Keratinocyte (primary cell): ENCODE data around the gene GATA5. TPM values are rescaled to one million over a fixed set of nuclear protein-coding genes. Genes with fewer than 3 reads are reported as not detected.
A peak's percentile ranks its signal among the peaks of the same experiment; 100 is the strongest.

Source experiments
- DNase-seq: peaks from one replicate; pipeline ENCODE4 v3.0.0-alpha.2; 2011; ENCODE audit warnings: low read depth, missing footprints, low spot score
- FAIRE-seq: peaks from 2 replicates; lab custom pipeline; 2011; peaks lifted over from hg19 to GRCh38; lab: Jason Lieb, UNC
- H2AFZ ChIP-seq: 2 replicates; pipeline ENCODE4 v1.6.0; 2012; ENCODE audit warnings: low read length, control low read depth, inconsistent platforms; ENCODE audit not compliant: control insufficient read depth
- H3K27ac ChIP-seq: 2 replicates; pipeline ENCODE4 v1.5.1; 2011; ENCODE audit warnings: low read length; ENCODE audit not compliant: control insufficient read depth, insufficient read depth
- H3K27me3 ChIP-seq: 3 replicates; pipeline ENCODE4 v1.6.0; 2011; ENCODE audit warnings: low read length; ENCODE audit not compliant: control insufficient read depth, insufficient read depth; ENCODE audit errors: extremely low read depth
- H3K36me3 ChIP-seq, 2 experiments: 2 replicates in 1 of 2; 3 replicates in 1 of 2; pipeline ENCODE4 v1.5.1; 2011; ENCODE audit warnings: low read length in 2 of 2, mild to moderate bottlenecking in 1 of 2; ENCODE audit not compliant: control insufficient read depth in 2 of 2, insufficient read depth in 2 of 2; ENCODE audit errors: extremely low read depth in 1 of 2
- H3K4me1 ChIP-seq: 3 replicates; pipeline ENCODE4 v1.5.1; 2011; ENCODE audit warnings: low read length; ENCODE audit not compliant: control insufficient read depth, insufficient read depth; ENCODE audit errors: extremely low read depth
- H3K4me2 ChIP-seq: 3 replicates; pipeline ENCODE4 v1.6.0; 2011; ENCODE audit warnings: low read depth, low read length; ENCODE audit not compliant: control insufficient read depth, insufficient read depth; ENCODE audit errors: extremely low read depth
- H3K4me3 ChIP-seq, 3 experiments: fragments of 200-600 bp in 1 of 3; sonication (generic) in 1 of 3; 2 replicates in 2 of 3; 3 replicates in 1 of 3; pipeline ENCODE4 v1.5.1; 2011 to 2016; ENCODE audit warnings: low read length in 3 of 3, mild to moderate bottlenecking in 3 of 3, control low read depth in 2 of 3, inconsistent platforms in 1 of 3, low read depth in 1 of 3, mixed read lengths in 1 of 3, mixed run types in 1 of 3, moderate library complexity in 1 of 3; ENCODE audit not compliant: control insufficient read depth in 2 of 3, insufficient read depth in 2 of 3; ENCODE audit errors: extremely low read depth in 1 of 3
- H3K79me2 ChIP-seq: 2 replicates; pipeline ENCODE4 v1.6.0; 2012; ENCODE audit warnings: low read length; ENCODE audit not compliant: control insufficient read depth, insufficient read depth
- H3K9ac ChIP-seq: 3 replicates; pipeline ENCODE4 v1.6.0; 2011; ENCODE audit warnings: low read length; ENCODE audit not compliant: control insufficient read depth, insufficient read depth; ENCODE audit errors: extremely low read depth
- H3K9me1 ChIP-seq: 3 replicates; pipeline ENCODE4 v1.6.0; 2011; ENCODE audit warnings: low read length; ENCODE audit not compliant: control insufficient read depth, insufficient read depth; ENCODE audit errors: extremely low read depth
- H3K9me3 ChIP-seq: 2 replicates; pipeline ENCODE4 v1.5.1; 2012; ENCODE audit warnings: low read depth, low read length; ENCODE audit not compliant: control insufficient read depth
- H4K20me1 ChIP-seq: 3 replicates; pipeline ENCODE4 v1.6.0; 2011; ENCODE audit warnings: low read length; ENCODE audit not compliant: control insufficient read depth, insufficient read depth; ENCODE audit errors: extremely low read depth
- EZH2 ChIP-seq: IDR thresholded peaks from one replicate; pipeline ENCODE4 v1.6.1; 2012; ENCODE audit warnings: inconsistent platforms, mild to moderate bottlenecking, low read length, moderate library complexity
- dilution Hi-C: fragments of 300-500 bp; cut with MboI; formaldehyde crosslinking; loops from one replicate; pipeline ENCODE4 v1.7.0; 2020; ENCODE audit warnings: low sequenced_read_pairs; ENCODE audit not compliant: extremely low pct_ligation_motif_present
- polyA plus RNA-seq, 5 experiments: library from polyadenylated mRNA; depleted of rRNA in 3 of 5; stranded (reverse) in 3 of 5; stranded (forward) in 1 of 5; unstranded in 1 of 5; fragments of >200 nt; gene quantifications; 1 replicate in 1 of 5; 2 replicates in 3 of 5; 3 replicates in 1 of 5; pipeline versions ENCODE4 v1.2.1 to v1.2.3, GENCODE V29; 2011 to 2012; ENCODE audit warnings: missing spikeins in 2 of 5, low read depth in 1 of 5, low replicate concordance in 1 of 5
- TF ChIP-seq, protein P1 (sequence below), 3 experiments: IDR thresholded peaks in 1 of 3; conservative IDR thresholded peaks in 1 of 3; optimal IDR thresholded peaks in 1 of 3; 2 replicates in 2 of 3; 3 replicates in 1 of 3; pipeline versions ENCODE3 to v1.5.1; 2011; ENCODE audit warnings: low read length in 3 of 3, mild to moderate bottlenecking in 3 of 3, moderate library complexity in 2 of 3, control low read depth in 1 of 3, inconsistent platforms in 1 of 3; ENCODE audit not compliant: insufficient read depth in 2 of 3; ENCODE audit errors: extremely low read depth in 1 of 3

GATA5 gene
- polyA plus RNA-seq, 1 donor (not counting 4 experiments of a cell fraction or from before 2014, with no cell fraction given): not detected

DNA sequence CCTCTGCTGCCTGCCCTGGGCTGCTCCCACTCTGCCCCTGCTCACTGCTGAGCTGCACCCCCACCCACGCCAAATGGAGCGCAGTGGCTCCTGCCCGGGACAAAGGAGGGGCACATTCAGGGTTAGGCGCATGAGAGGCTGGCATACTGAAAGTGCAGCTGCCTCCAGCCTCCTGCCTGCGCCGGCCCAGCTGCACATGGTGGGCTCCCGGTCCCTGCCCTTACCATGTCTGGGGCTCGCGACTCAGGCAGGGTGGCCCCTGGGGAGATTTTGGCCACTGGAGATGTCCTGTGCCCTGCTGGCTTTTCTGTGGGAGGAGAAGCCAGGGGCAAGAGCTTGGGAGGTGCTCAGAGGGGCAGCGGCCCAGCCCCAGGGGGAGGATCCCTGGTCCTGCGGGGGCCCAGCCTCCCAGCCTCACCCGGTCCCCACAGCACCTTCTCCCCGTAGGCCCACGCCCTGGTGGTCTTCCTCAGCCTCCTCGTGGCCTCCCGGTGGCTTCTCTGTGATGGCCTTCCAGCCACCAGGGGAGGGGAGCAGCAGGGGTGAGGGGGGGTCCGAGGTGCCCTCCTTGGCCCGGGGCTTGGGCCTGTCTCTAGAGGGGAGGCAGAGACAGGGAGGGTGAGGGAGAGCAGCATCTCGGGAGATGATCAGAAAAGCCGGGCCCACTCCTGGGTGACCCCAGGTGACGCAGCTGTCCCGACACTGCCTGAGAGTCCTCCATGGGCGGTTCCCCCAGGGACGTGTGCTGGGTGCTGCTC is 60.3 kb downstream of the GATA5 start:
- Histone ChIP-seq H3K27ac (no peak overlapping the region), H3K9ac (no peak overlapping the region), H3K4me1 (no peaks in the 10 kb centered on the region), H3K4me3 (no peak overlapping the region), H3K27me3 (peaks cover 8% of the 10 kb centered on the region), H4K20me1 (no peaks in the 10 kb centered on the region), H3K4me2 (no peak overlapping the region), H3K36me3 (no peaks in the 10 kb centered on the region), H3K79me2 (no peaks in the 10 kb centered on the region), H2AFZ (no peak overlapping the region), H3K9me1 (no peaks in the 10 kb centered on the region), H3K9me3 (no peaks in the 10 kb centered on the region)
- FAIRE-seq: no peak
- dilution Hi-C loops: no loop called here
- no peak for DNase-seq
- TF ChIP-seq, protein P1, sequence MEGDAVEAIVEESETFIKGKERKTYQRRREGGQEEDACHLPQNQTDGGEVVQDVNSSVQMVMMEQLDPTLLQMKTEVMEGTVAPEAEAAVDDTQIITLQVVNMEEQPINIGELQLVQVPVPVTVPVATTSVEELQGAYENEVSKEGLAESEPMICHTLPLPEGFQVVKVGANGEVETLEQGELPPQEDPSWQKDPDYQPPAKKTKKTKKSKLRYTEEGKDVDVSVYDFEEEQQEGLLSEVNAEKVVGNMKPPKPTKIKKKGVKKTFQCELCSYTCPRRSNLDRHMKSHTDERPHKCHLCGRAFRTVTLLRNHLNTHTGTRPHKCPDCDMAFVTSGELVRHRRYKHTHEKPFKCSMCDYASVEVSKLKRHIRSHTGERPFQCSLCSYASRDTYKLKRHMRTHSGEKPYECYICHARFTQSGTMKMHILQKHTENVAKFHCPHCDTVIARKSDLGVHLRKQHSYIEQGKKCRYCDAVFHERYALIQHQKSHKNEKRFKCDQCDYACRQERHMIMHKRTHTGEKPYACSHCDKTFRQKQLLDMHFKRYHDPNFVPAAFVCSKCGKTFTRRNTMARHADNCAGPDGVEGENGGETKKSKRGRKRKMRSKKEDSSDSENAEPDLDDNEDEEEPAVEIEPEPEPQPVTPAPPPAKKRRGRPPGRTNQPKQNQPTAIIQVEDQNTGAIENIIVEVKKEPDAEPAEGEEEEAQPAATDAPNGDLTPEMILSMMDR (optimal IDR thresholded peaks at IDR 0.05 in 1 of 3, IDR thresholded peaks at IDR 0.05 in 1 of 3, conservative IDR thresholded peaks at IDR 0.05 in 1 of 3; ENCODE audit: extremely low read depth in 1 of 3, insufficient read depth in 2 of 3, low read length in 3 of 3): no peak
- no peak for TF ChIP-seq EZH2

DNA sequence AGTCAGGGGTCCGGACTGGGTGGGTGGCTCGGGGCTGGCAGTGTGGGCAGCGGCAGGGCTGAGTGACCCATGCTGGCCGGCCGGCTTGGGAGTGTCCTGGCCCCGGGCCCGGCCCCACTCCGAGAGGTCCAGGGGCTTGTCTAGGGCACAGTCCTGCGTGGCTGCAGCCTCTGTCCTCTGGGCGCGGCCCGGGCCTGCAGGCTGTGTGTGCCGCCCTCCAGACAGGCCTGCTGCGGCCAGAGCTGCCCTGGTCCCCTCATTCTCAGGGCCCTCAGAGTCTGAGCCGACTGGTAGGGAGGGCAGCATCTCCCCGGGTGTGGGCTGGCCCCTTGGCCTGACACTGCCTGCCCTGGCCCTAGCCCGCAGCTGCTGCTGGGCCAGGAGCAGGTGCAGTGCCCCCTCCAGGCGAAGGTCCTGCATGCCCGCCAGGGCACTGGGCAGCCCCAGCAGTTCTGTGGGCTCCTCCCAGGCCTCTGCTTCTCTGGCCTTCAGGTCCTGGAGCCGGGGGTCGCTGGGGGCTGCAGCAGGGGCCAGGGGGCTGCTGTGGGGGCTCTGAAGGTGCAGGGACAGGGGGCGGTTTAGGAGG is 61.8 kb downstream of the GATA5 start:
- Histone ChIP-seq H3K4me3 (no peak overlapping the region), H3K4me1 (no peaks in the 10 kb centered on the region), H2AFZ (no peak overlapping the region), H4K20me1 (no peaks in the 10 kb centered on the region), H3K4me2 (no peak overlapping the region), H3K9me1 (no peaks in the 10 kb centered on the region), H3K27ac (no peak overlapping the region), H3K9ac (no peak overlapping the region), H3K9me3 (no peaks in the 10 kb centered on the region), H3K36me3 (no peaks in the 10 kb centered on the region), H3K79me2 (no peaks in the 10 kb centered on the region), H3K27me3 (no peaks in the 10 kb centered on the region)
- TF ChIP-seq EZH2: no peak
- TF ChIP-seq, protein P1 (optimal IDR thresholded peaks at IDR 0.05 in 1 of 3, IDR thresholded peaks at IDR 0.05 in 1 of 3, conservative IDR thresholded peaks at IDR 0.05 in 1 of 3; ENCODE audit: extremely low read depth in 1 of 3, insufficient read depth in 2 of 3, low read length in 3 of 3): peak in 1 of 3 experiments; percentile 28
- no peak for FAIRE-seq
- dilution Hi-C loops: no loop called here
- DNase-seq: no peak

Other genes with a start within 250 kb of the GATA5 start
- 15.9 to 21.4 TPM (median 16.9 TPM) in 3 replicates for gene OSBPL2, start 237.5 kb downstream of the GATA5 start, polyA plus RNA-seq
- gene ADRM1, start 173.0 kb downstream of the GATA5 start, polyA plus RNA-seq: 89.8 to 109 TPM (median 91.4 TPM) in 3 replicates
- gene LAMA5, start 108.7 kb downstream of the GATA5 start, polyA plus RNA-seq: 6.9 to 17.9 TPM (median 8.7 TPM) in 3 replicates
- 2,971 to 5,490 TPM (median 3,874 TPM) in 3 replicates for gene RPS21, start 88.9 kb downstream of the GATA5 start, polyA plus RNA-seq
- gene CABLES2, start 68.7 kb downstream of the GATA5 start, polyA plus RNA-seq: 1.9 to 4.6 TPM (median 2.2 TPM) in 3 replicates
- 0.05 to 0.26 TPM (median 0.13 TPM) in 3 replicates for gene RBBP8NL, start 48.5 kb downstream of the GATA5 start, polyA plus RNA-seq
- gene SLCO4A1, start 166.5 kb upstream of the GATA5 start, polyA plus RNA-seq: 0.43 to 1.8 TPM (median 1.4 TPM) in 3 replicates
- gene NTSR1, start 232.8 kb upstream of the GATA5 start, polyA plus RNA-seq: 0.24 to 1.4 TPM (median 0.55 TPM) in 3 replicates